ENCODE measurements around the gene WFDC8.

WFDC8 gene

GRCh38 chr20:45507011-45507820 is 71.9 kb downstream of the WFDC8 start:
- no peak overlapping the region for H2BK120ac ChIP-seq (ENCODE audit: insufficient read depth, low read length, poor library complexity)
- no peak overlapping the region for H3K9ac ChIP-seq (ENCODE audit: low read length)
- no peak overlapping the region for H4K12ac ChIP-seq (ENCODE audit: low read depth, low read length)

GRCh38 chr20:45506398-45506797 is 72.7 kb downstream of the WFDC8 start:
- Histone ChIP-seq H3K4me1 (ENCODE audit: control insufficient read depth in 1 of 2, insufficient read depth in 2 of 2, low read length in 2 of 2) (peaks cover 0 to 2% of the 10 kb centered on the region in 2 experiments), H3K4ac (ENCODE audit: low read depth, low read length) (no peak overlapping the region), H3K27me3 (ENCODE audit: insufficient read depth, low read length) (no peaks in the 10 kb centered on the region), H2AFZ (ENCODE audit: insufficient read depth, low read length, poor library complexity) (no peak overlapping the region), H3K36me3 (ENCODE audit: control insufficient read depth in 1 of 2, insufficient read depth in 2 of 2, low read length in 2 of 2) (no peaks in the 10 kb centered on the region), H3K9ac (ENCODE audit: low read length) (no peak overlapping the region), H2BK5ac (ENCODE audit: low read depth, low read length, poor library complexity) (no peak overlapping the region), H4K12ac (ENCODE audit: low read depth, low read length) (no peak overlapping the region), H2BK120ac (ENCODE audit: insufficient read depth, low read length, poor library complexity) (no peak overlapping the region), H3K79me1 (ENCODE audit: low read length) (no peaks in the 10 kb centered on the region), H3K27ac (ENCODE audit: low read depth, low read length) (no peak overlapping the region), H3K14ac (ENCODE audit: low read length) (no peak overlapping the region), H3K4me3 (ENCODE audit: low read depth, low read length) (no peak overlapping the region), H3K18ac (ENCODE audit: low read length) (no peak overlapping the region), H2BK12ac (ENCODE audit: low read length) (no peak overlapping the region), H3K79me2 (ENCODE audit: control insufficient read depth, insufficient read depth, low read length, poor library complexity) (no peaks in the 10 kb centered on the region), H3K23ac (ENCODE audit: low read length) (no peak overlapping the region), H3K9me3 (ENCODE audit: insufficient read depth, low read depth, low read length) (no peaks in the 10 kb centered on the region), H3K4me2 (ENCODE audit: low read length) (no peak overlapping the region), H2AK5ac (ENCODE audit: low read length) (no peak overlapping the region), H4K8ac (ENCODE audit: low read depth, low read length) (no peak overlapping the region), H4K91ac (ENCODE audit: low read depth, low read length) (no peak overlapping the region)
- no peak for DNase-seq
- WGBS (ENCODE audit: extremely low coverage, insufficient coverage, insufficient read length): no CpG with 5 or more reads among the region's 2 CpGs

More at GRCh38 chr20:45507011-45507820, 71.9 kb downstream of the WFDC8 start:
- H2BK5ac ChIP-seq (ENCODE audit: low read depth, low read length, poor library complexity): no peak overlapping the region
- H3K79me1 ChIP-seq (ENCODE audit: low read length): no peaks in the 10 kb centered on the region
- no peak overlapping the region for H4K91ac ChIP-seq (ENCODE audit: low read depth, low read length)
- H3K79me2 ChIP-seq (ENCODE audit: control insufficient read depth, insufficient read depth, low read length, poor library complexity): no peaks in the 10 kb centered on the region
- no peak overlapping the region for H3K4ac ChIP-seq (ENCODE audit: low read depth, low read length)
- no peaks in the 10 kb centered on the region for H3K9me3 ChIP-seq (ENCODE audit: insufficient read depth, low read depth, low read length)
- H3K4me3 ChIP-seq (ENCODE audit: low read depth, low read length): no peak overlapping the region
- no peaks in the 10 kb centered on the region for H3K27me3 ChIP-seq (ENCODE audit: insufficient read depth, low read length)
- no peak overlapping the region for H2BK12ac ChIP-seq (ENCODE audit: low read length)
- no peaks in the 10 kb centered on the region for H3K36me3 ChIP-seq (ENCODE audit: control insufficient read depth in 1 of 2, insufficient read depth in 2 of 2, low read length in 2 of 2)
- WGBS (ENCODE audit: extremely low coverage, insufficient coverage, insufficient read length): no CpG with 5 or more reads among the region's 5 CpGs
- H2AFZ ChIP-seq (ENCODE audit: insufficient read depth, low read length, poor library complexity): no peak overlapping the region
- no peak overlapping the region for H3K18ac ChIP-seq (ENCODE audit: low read length)
- DNase-seq: no peak
- no peak overlapping the region for H3K27ac ChIP-seq (ENCODE audit: low read depth, low read length)
- H4K8ac ChIP-seq (ENCODE audit: low read depth, low read length): no peak overlapping the region
- peaks cover 0 to 2% of the 10 kb centered on the region in 2 experiments for H3K4me1 ChIP-seq (ENCODE audit: control insufficient read depth in 1 of 2, insufficient read depth in 2 of 2, low read length in 2 of 2)
- H3K23ac ChIP-seq (ENCODE audit: low read length): no peak overlapping the region
- no peak overlapping the region for H3K4me2 ChIP-seq (ENCODE audit: low read length)
- no peak overlapping the region for H2AK5ac ChIP-seq (ENCODE audit: low read length)
- H3K14ac ChIP-seq (ENCODE audit: low read length): no peak overlapping the region

DNA sequence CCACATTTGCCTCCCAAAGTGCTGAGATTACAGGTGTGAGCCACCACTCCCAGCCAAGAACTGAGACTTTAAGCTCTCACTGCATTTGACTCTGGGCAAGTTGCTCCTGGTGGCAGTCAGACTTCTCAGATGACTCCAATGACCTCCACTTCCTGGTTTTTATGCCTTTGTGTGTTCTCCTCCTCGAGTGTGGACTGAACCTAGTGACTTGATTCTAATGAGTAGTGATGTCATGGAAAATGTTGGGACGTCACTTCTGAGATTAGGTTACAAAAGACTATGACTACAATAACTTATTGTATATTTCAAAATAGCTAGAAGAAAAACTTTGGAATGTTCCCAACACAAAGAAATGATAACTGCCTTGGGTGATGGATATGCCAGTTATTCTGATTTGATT is 75.7 kb downstream of the WFDC8 start:
- Histone ChIP-seq H3K18ac (ENCODE audit: low read length) (no peak overlapping the region), H2AFZ (ENCODE audit: insufficient read depth, low read length, poor library complexity) (no peak overlapping the region), H3K79me2 (ENCODE audit: control insufficient read depth, insufficient read depth, low read length, poor library complexity) (no peaks in the 10 kb centered on the region), H3K27me3 (ENCODE audit: insufficient read depth, low read length) (no peaks in the 10 kb centered on the region), H3K9ac (ENCODE audit: low read length) (no peak overlapping the region), H3K9me3 (ENCODE audit: insufficient read depth, low read depth, low read length) (no peaks in the 10 kb centered on the region), H2BK5ac (ENCODE audit: low read depth, low read length, poor library complexity) (no peak overlapping the region), H3K14ac (ENCODE audit: low read length) (no peak overlapping the region), H3K23ac (ENCODE audit: low read length) (no peak overlapping the region), H3K4ac (ENCODE audit: low read depth, low read length) (no peak overlapping the region), H4K91ac (ENCODE audit: low read depth, low read length) (no peak overlapping the region), H3K36me3 (ENCODE audit: control insufficient read depth in 1 of 2, insufficient read depth in 2 of 2, low read length in 2 of 2) (no peaks in the 10 kb centered on the region), H2BK120ac (ENCODE audit: insufficient read depth, low read length, poor library complexity) (no peak overlapping the region), H3K4me2 (ENCODE audit: low read length) (no peak overlapping the region), H4K12ac (ENCODE audit: low read depth, low read length) (no peak overlapping the region), H3K79me1 (ENCODE audit: low read length) (no peaks in the 10 kb centered on the region), H2AK5ac (ENCODE audit: low read length) (no peak overlapping the region), H3K27ac (ENCODE audit: low read depth, low read length) (no peak overlapping the region), H4K8ac (ENCODE audit: low read depth, low read length) (no peak overlapping the region), H3K4me1 (ENCODE audit: control insufficient read depth in 1 of 2, insufficient read depth in 2 of 2, low read length in 2 of 2) (no peaks in the 10 kb centered on the region), H3K4me3 (ENCODE audit: low read depth, low read length) (no peak overlapping the region), H2BK12ac (ENCODE audit: low read length) (no peak overlapping the region)
- WGBS (ENCODE audit: extremely low coverage, insufficient coverage, insufficient read length): no CpG with 5 or more reads among the region's 2 CpGs
- no peak for DNase-seq

DNA sequence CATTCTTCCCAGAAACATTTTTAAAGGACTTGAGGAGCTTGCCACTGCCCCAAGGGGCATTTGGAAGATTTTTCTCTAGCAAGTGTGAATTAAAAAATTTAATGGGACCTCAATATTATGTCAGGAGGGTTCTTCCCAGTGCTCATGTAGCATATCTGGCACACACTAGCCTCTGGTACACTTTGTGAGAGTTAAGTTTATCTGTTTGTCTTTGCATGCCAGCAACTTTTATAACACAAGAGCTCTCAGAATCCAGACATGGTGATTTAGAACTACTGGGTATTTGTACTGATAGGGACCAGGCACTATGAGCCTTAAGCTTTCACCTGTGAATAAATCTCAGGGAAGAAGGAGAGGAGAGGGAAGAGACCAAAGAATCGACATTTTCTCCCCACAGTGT is 76.5 kb downstream of the WFDC8 start:
- no peaks in the 10 kb centered on the region for H3K36me3 ChIP-seq (ENCODE audit: control insufficient read depth in 1 of 2, insufficient read depth in 2 of 2, low read length in 2 of 2)
- H2BK120ac ChIP-seq (ENCODE audit: insufficient read depth, low read length, poor library complexity): no peak overlapping the region
- H3K9me3 ChIP-seq (ENCODE audit: insufficient read depth, low read depth, low read length): no peaks in the 10 kb centered on the region
- no peak overlapping the region for H4K12ac ChIP-seq (ENCODE audit: low read depth, low read length)
- no peak for DNase-seq
- WGBS (ENCODE audit: extremely low coverage, insufficient coverage, insufficient read length): no CpG with 5 or more reads among the region's 1 CpG
- no peak overlapping the region for H3K4me2 ChIP-seq (ENCODE audit: low read length)
- H3K9ac ChIP-seq (ENCODE audit: low read length): no peak overlapping the region
- no peaks in the 10 kb centered on the region for H3K79me2 ChIP-seq (ENCODE audit: control insufficient read depth, insufficient read depth, low read length, poor library complexity)
- no peak overlapping the region for H4K8ac ChIP-seq (ENCODE audit: low read depth, low read length)
- no peak overlapping the region for H2AFZ ChIP-seq (ENCODE audit: insufficient read depth, low read length, poor library complexity)
- H2BK12ac ChIP-seq (ENCODE audit: low read length): no peak overlapping the region
- no peak overlapping the region for H2BK5ac ChIP-seq (ENCODE audit: low read depth, low read length, poor library complexity)
- H3K4ac ChIP-seq (ENCODE audit: low read depth, low read length): no peak overlapping the region
- no peak overlapping the region for H3K14ac ChIP-seq (ENCODE audit: low read length)
- no peaks in the 10 kb centered on the region for H3K4me1 ChIP-seq (ENCODE audit: control insufficient read depth in 1 of 2, insufficient read depth in 2 of 2, low read length in 2 of 2)
- no peak overlapping the region for H3K23ac ChIP-seq (ENCODE audit: low read length)
- no peaks in the 10 kb centered on the region for H3K79me1 ChIP-seq (ENCODE audit: low read length)
- H3K27ac ChIP-seq (ENCODE audit: low read depth, low read length): no peak overlapping the region
- no peak overlapping the region for H4K91ac ChIP-seq (ENCODE audit: low read depth, low read length)
- H2AK5ac ChIP-seq (ENCODE audit: low read length): no peak overlapping the region
- H3K27me3 ChIP-seq (ENCODE audit: insufficient read depth, low read length): no peaks in the 10 kb centered on the region
- no peak overlapping the region for H3K18ac ChIP-seq (ENCODE audit: low read length)
- no peak overlapping the region for H3K4me3 ChIP-seq (ENCODE audit: low read depth, low read length)

All from trophoblast cell (in vitro differentiated cells and primary cell).